HG03457 (cell line): ENCODE results near the gene APELA.
"Not testable (repeated sequence)": the region's sequence is repeated elsewhere in the genome, so short reads cannot be mapped to it uniquely, and the experiment has no call there.

ENCODE experiments used
- ATAC-seq: cut with Tn5 transposase; IDR thresholded peaks from one replicate; pipeline ENCODE4 v1.9.1; 2021; ENCODE audit warnings: moderate number of reproducible peaks; ENCODE audit not compliant: unreplicated experiment

The APELA gene

GRCh38 chr4:164924670-164925238 lies 47.8 kb downstream of the APELA start:
- peak; percentile 63 for ATAC-seq

GRCh38 chr4:164926301-164926700 lies 49.3 kb downstream of the APELA start:
- no peak for ATAC-seq

GRCh38 chr4:164927101-164927500 lies 50.1 kb downstream of the APELA start:
- not testable (repeated sequence) for ATAC-seq

GRCh38 chr4:164930647-164931046 lies 53.7 kb downstream of the APELA start:
- ATAC-seq = no peak

GRCh38 chr4:164931551-164932324 lies 54.8 kb downstream of the APELA start:
- ATAC-seq = no peak

GRCh38 chr4:164933244-164933643 lies 56.3 kb downstream of the APELA start:
- no peak for ATAC-seq

- peak; percentile 54 for ATAC-seq
Measured at GRCh38 chr4:164935363-164935762, 58.4 kb downstream of the APELA start.

- ATAC-seq = peak; percentile 41
Measured at GRCh38 chr4:164935865-164936606, 59.1 kb downstream of the APELA start.

GRCh38 chr4:164937576-164938270 lies 60.7 kb downstream of the APELA start:
- ATAC-seq = no peak

- no peak for ATAC-seq
Measured at GRCh38 chr4:164943192-164943591, 66.2 kb downstream of the APELA start.

GRCh38 chr4:164945146-164945545 lies 68.2 kb downstream of the APELA start:
- no peak for ATAC-seq

- ATAC-seq = no peak
Measured at GRCh38 chr4:164946810-164947209, 69.8 kb downstream of the APELA start.
